ENCODE measurements around the gene ZNF180. TPM values are rescaled to one million over a fixed set of nuclear protein-coding genes. Genes with fewer than 3 reads are reported as not detected.
"Not testable (repeated sequence)": the region's sequence is repeated elsewhere in the genome, so short reads cannot be mapped to it uniquely, and the experiment has no call there.

Gene ZNF180
- total RNA-seq, 4 donors from 2014 or later, result 7.8 to 28.1 (median 15.1) TPM

GRCh38 chr19:44540736-44541135, 40.4 kb upstream of the ZNF180 start:
- no peaks in the 10 kb centered on the region for H3K4me1 ChIP-seq
- no peak for DNase-seq
- H3K27me3 ChIP-seq, result no peaks in the 10 kb centered on the region
- no peak overlapping the region for H3K4me3 ChIP-seq
- no peaks in the 10 kb centered on the region for H3K9me3 ChIP-seq
- H3K36me3 ChIP-seq, result no peaks in the 10 kb centered on the region
- H3K27ac ChIP-seq, result no peak overlapping the region
- TF ChIP-seq CTCF (IDR thresholded peaks at IDR 0.05) (no peak), POLR2A (IDR thresholded peaks at IDR 0.05) (no peak)

GRCh38 chr19:44539991-44540390, 39.7 kb upstream of the ZNF180 start:
- no peak overlapping the region for H3K27ac ChIP-seq
- H3K36me3 ChIP-seq, result no peaks in the 10 kb centered on the region
- H3K9me3 ChIP-seq, result no peaks in the 10 kb centered on the region
- no peak overlapping the region for H3K4me3 ChIP-seq
- no peak for DNase-seq
- TF ChIP-seq CTCF (IDR thresholded peaks at IDR 0.05), result no peak
- no peak for TF ChIP-seq POLR2A (IDR thresholded peaks at IDR 0.05)
- H3K27me3 ChIP-seq, result no peaks in the 10 kb centered on the region
- no peaks in the 10 kb centered on the region for H3K4me1 ChIP-seq

GRCh38 chr19:44539236-44539826, 39.0 kb upstream of the ZNF180 start:
- no peaks in the 10 kb centered on the region for H3K36me3 ChIP-seq
- H3K4me1 ChIP-seq, result no peaks in the 10 kb centered on the region
- H3K4me3 ChIP-seq, result no peak overlapping the region
- DNase-seq, result no peak
- no peak overlapping the region for H3K27ac ChIP-seq
- TF ChIP-seq POLR2A (IDR thresholded peaks at IDR 0.05), result no peak
- TF ChIP-seq CTCF (IDR thresholded peaks at IDR 0.05), result no peak
- H3K9me3 ChIP-seq, result no peaks in the 10 kb centered on the region
- no peaks in the 10 kb centered on the region for H3K27me3 ChIP-seq

- H3K27me3 ChIP-seq, H3K9me3 ChIP-seq, H3K4me3 ChIP-seq, DNase-seq, H3K36me3 ChIP-seq, H3K27ac ChIP-seq, H3K4me1 ChIP-seq: not testable (repeated sequence)
These were observed 35.0 kb upstream of the ZNF180 start for GRCh38 chr19:44535361-44535760.

- no peak for DNase-seq
- Histone ChIP-seq H3K9me3 (no peaks in the 10 kb centered on the region), H3K27me3 (no peaks in the 10 kb centered on the region), H3K4me1 (no peaks in the 10 kb centered on the region), H3K4me3 (no peak overlapping the region), H3K36me3 (no peaks in the 10 kb centered on the region), H3K27ac (no peak overlapping the region)
- TF ChIP-seq CTCF (IDR thresholded peaks at IDR 0.05), result no peak
- no peak for TF ChIP-seq POLR2A (IDR thresholded peaks at IDR 0.05)
These were observed 32.5 kb upstream of the ZNF180 start for GRCh38 chr19:44532819-44533218.

GRCh38 chr19:44530777-44531176, 30.5 kb upstream of the ZNF180 start:
- no peaks in the 10 kb centered on the region for H3K4me1 ChIP-seq
- no peak overlapping the region for H3K27ac ChIP-seq
- TF ChIP-seq POLR2A (IDR thresholded peaks at IDR 0.05) (no peak), CTCF (IDR thresholded peaks at IDR 0.05) (no peak)
- no peaks in the 10 kb centered on the region for H3K36me3 ChIP-seq
- H3K4me3 ChIP-seq, result no peak overlapping the region
- H3K27me3 ChIP-seq, result no peaks in the 10 kb centered on the region
- H3K9me3 ChIP-seq, result no peaks in the 10 kb centered on the region
- no peak for DNase-seq
